Endodermal cell (in vitro differentiated cells): ENCODE measurements around the gene MERTK. TPM values are rescaled to one million over a fixed set of nuclear protein-coding genes. Genes with fewer than 3 reads are reported as not detected.

Experiments
- DNase-seq: peaks from one replicate; pipeline ENCODE4 v3.0.0-alpha.2; 2017
- H3K27ac ChIP-seq: 2 replicates; pipeline ENCODE4 v1.5.1; 2013; ENCODE audit warnings: mild to moderate bottlenecking, low read depth, low read length, moderate library complexity
- H3K27me3 ChIP-seq: 2 replicates; pipeline ENCODE4 v1.6.1; 2013; ENCODE audit warnings: mild to moderate bottlenecking, low read length, moderate library complexity; ENCODE audit not compliant: insufficient read depth, control insufficient read depth, poor library complexity, severe bottlenecking
- H3K36me3 ChIP-seq: 2 replicates; pipeline ENCODE4 v1.7.0; 2013; ENCODE audit warnings: mild to moderate bottlenecking, low read length, moderate library complexity; ENCODE audit not compliant: control insufficient read depth, insufficient read depth
- H3K4me1 ChIP-seq: one replicate; pipeline ENCODE4 v1.7.0; 2013; ENCODE audit warnings: low read length; ENCODE audit not compliant: control insufficient read depth, insufficient read depth
- H3K4me3 ChIP-seq: 2 replicates; pipeline ENCODE4 v1.5.1; 2013; ENCODE audit warnings: mild to moderate bottlenecking, low read length, moderate library complexity
- H3K9ac ChIP-seq: 2 replicates; pipeline ENCODE4 v1.6.1; 2013; ENCODE audit warnings: mild to moderate bottlenecking, low read length, moderate library complexity; ENCODE audit not compliant: poor library complexity, severe bottlenecking; ENCODE audit errors: extremely low read depth
- H3K9me3 ChIP-seq: 2 replicates; pipeline ENCODE4 v1.6.1; 2013; ENCODE audit warnings: mild to moderate bottlenecking, low read length, moderate library complexity; ENCODE audit not compliant: control insufficient read depth
- H3K27ac Mint-ChIP-seq: 2 replicates; pipeline ENCODE4 v1.8.0; 2020; ENCODE audit warnings: mixed read lengths
- H3K27me3 Mint-ChIP-seq: 2 replicates; pipeline ENCODE4 v1.8.0; 2021; ENCODE audit warnings: mild to moderate bottlenecking, mixed read lengths; ENCODE audit not compliant: insufficient read depth
- H3K36me3 Mint-ChIP-seq: 2 replicates; pipeline ENCODE4 v1.8.0; 2020; ENCODE audit warnings: low read depth, mixed read lengths
- H3K4me1 Mint-ChIP-seq: 2 replicates; pipeline ENCODE4 v1.8.0; 2020; ENCODE audit warnings: mixed read lengths
- H3K4me3 Mint-ChIP-seq: 2 replicates; pipeline ENCODE4 v1.8.0; 2020; ENCODE audit warnings: mild to moderate bottlenecking, moderate library complexity, mixed read lengths
- H3K9me3 Mint-ChIP-seq: 2 replicates; pipeline ENCODE4 v1.8.0; 2020; ENCODE audit warnings: mild to moderate bottlenecking, mixed read lengths
- WGBS, 2 experiments: methylation state at CpG; one replicate each; pipeline versions ENCODE4 v1.1.5 to v1.1.7; 2013; ENCODE audit warnings: missing lambda C conversion rate in 2 of 2, mixed read lengths in 1 of 2; ENCODE audit not compliant: insufficient coverage in 1 of 2, insufficient read length in 1 of 2; 5-methylcytosine and 5-hydroxymethylcytosine counted together
- total RNA-seq, 2 donors: library from RNA; stranded (reverse); fragmentation: NEBNext Ultra II Directional in 1 of 2; extraction: Animal tissue kit (Norgen Biotek cat#: 25700) in 1 of 2; gene quantifications; 2 replicates in 1 of 2; 3 replicates in 1 of 2; pipeline ENCODE4 v1.2.1, GENCODE V29; 2021
- TF ChIP-seq, protein P1 (sequence below): fragments of 200-600 bp; sonication (generic); conservative IDR thresholded peaks from 2 replicates; pipeline ENCODE4 v1.5.0; 2021; ENCODE audit warnings: antibody characterized with exemption, mild to moderate bottlenecking

MERTK gene
- total RNA-seq, 2 donors from 2014 or later = 22.3 to 36.6 TPM

DNA sequence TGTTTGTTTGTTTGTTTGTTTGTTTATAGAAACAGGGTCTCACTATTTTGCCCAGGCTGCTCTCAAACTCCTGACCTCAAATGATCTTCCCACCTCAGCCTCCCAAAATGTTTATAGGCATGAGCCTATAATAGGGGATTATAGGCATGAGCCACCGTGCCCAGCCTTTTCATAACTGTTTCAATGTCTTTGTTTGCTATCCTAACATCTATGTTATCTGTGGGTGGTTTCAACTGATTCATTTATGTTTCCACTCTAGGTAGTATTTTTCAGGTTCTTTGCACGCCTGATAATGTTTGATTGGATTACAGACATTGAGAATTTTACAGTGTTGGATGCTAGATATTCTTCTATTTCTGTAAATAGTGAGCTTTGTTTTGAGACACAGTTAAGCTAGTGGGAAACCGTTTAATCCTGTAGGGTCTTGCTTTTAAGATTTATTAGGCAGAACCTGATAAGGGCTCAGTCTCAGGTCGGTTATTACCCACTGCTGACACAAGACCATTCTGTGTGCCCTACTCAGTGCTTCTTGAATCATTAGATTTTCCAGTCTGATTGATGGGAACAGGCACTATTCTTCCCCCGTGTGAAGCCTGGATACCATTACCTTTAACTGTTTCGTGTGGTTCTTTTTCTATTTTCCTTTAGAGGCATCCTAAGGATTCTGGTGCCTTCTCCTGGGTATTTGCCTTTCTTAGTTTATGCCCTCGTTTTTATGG lies 80.2 kb downstream of the MERTK start:
- no peak overlapping the region for H3K4me3 ChIP-seq
- Mint-ChIP-seq H3K27me3 (no peaks in the 10 kb centered on the region), H3K9me3 (peaks cover 13% of the 10 kb centered on the region), H3K4me3 (no peak overlapping the region), H3K4me1 (peaks cover 12% of the 10 kb centered on the region), H3K36me3 (peaks cover 72% of the 10 kb centered on the region), H3K27ac (no peak overlapping the region)
- TF ChIP-seq, protein P1, sequence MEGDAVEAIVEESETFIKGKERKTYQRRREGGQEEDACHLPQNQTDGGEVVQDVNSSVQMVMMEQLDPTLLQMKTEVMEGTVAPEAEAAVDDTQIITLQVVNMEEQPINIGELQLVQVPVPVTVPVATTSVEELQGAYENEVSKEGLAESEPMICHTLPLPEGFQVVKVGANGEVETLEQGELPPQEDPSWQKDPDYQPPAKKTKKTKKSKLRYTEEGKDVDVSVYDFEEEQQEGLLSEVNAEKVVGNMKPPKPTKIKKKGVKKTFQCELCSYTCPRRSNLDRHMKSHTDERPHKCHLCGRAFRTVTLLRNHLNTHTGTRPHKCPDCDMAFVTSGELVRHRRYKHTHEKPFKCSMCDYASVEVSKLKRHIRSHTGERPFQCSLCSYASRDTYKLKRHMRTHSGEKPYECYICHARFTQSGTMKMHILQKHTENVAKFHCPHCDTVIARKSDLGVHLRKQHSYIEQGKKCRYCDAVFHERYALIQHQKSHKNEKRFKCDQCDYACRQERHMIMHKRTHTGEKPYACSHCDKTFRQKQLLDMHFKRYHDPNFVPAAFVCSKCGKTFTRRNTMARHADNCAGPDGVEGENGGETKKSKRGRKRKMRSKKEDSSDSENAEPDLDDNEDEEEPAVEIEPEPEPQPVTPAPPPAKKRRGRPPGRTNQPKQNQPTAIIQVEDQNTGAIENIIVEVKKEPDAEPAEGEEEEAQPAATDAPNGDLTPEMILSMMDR = no peak
- no peak overlapping the region for H3K9ac ChIP-seq
- peaks cover 27% of the 10 kb centered on the region for H3K9me3 ChIP-seq
- WGBS, 2 experiments = 92 to 93% methylated on average over 6 of the region's 7 CpGs
- H3K4me1 ChIP-seq = no peaks in the 10 kb centered on the region
- no peak overlapping the region for H3K27ac ChIP-seq
- H3K36me3 ChIP-seq = peaks cover 80% of the 10 kb centered on the region
- DNase-seq = no peak
- no peaks in the 10 kb centered on the region for H3K27me3 ChIP-seq

DNA sequence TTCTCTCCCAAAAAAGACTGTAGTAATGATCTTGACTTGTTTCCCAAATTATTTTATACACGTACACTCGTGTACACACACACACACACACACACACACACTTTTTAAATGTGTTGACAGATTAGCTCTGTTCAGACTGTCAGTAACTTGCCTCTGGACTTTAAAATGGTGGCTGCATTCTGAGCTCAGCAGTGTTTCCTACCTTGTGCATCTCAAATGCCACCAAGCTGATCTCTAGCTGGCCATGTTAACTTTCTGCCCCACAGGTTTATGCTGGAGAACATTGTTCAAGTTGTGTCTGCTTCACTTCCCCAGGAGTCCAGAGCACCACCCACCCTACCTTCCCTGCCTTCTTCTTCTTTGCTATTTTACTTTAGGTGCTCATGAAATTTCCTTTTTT lies 83.3 kb downstream of the MERTK start:
- TF ChIP-seq, protein P1 = no peak
- DNase-seq = no peak
- H3K9me3 Mint-ChIP-seq = peaks cover 10% of the 10 kb centered on the region
- WGBS, 2 experiments = 93 to 100% methylated on average over 2 of the region's 2 CpGs
- H3K4me1 Mint-ChIP-seq = peaks cover 11% of the 10 kb centered on the region
- H3K27me3 Mint-ChIP-seq = no peaks in the 10 kb centered on the region
- Histone ChIP-seq H3K9ac (no peak overlapping the region), H3K4me3 (no peak overlapping the region), H3K4me1 (no peaks in the 10 kb centered on the region), H3K36me3 (peaks cover 90% of the 10 kb centered on the region), H3K27ac (no peak overlapping the region), H3K27me3 (no peaks in the 10 kb centered on the region), H3K9me3 (peaks cover 13% of the 10 kb centered on the region)
- no peak overlapping the region for H3K27ac Mint-ChIP-seq
- no peak overlapping the region for H3K4me3 Mint-ChIP-seq
- peaks cover 79% of the 10 kb centered on the region for H3K36me3 Mint-ChIP-seq

DNA sequence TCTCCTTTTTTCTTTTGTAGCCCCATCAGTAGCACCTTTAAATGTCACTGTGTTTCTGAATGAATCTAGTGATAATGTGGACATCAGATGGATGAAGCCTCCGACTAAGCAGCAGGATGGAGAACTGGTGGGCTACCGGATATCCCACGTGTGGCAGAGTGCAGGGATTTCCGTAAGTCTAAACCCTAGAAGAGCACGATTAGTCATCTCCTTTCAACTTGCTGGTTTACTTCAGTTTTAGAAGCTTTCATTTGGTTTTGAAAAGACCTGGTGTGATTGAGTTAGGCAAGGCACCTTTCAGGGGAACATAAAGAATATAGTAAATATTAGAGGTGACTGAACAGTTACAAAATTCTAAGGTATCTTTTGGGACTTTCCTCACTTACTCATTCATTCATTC lies 84.4 kb downstream of the MERTK start:
- Histone ChIP-seq H3K9me3 (peaks cover 1% of the 10 kb centered on the region), H3K27me3 (no peaks in the 10 kb centered on the region), H3K36me3 (peaks cover 90% of the 10 kb centered on the region), H3K27ac (no peak overlapping the region), H3K9ac (no peak overlapping the region), H3K4me1 (no peaks in the 10 kb centered on the region), H3K4me3 (no peak overlapping the region)
- no peak for DNase-seq
- 96% methylated on average over 5 of the region's 5 CpGs for WGBS, 2 experiments
- TF ChIP-seq, protein P1 = no peak
- no peak overlapping the region for H3K4me3 Mint-ChIP-seq
- no peaks in the 10 kb centered on the region for H3K9me3 Mint-ChIP-seq
- H3K36me3 Mint-ChIP-seq = peaks cover 79% of the 10 kb centered on the region
- no peak overlapping the region for H3K27ac Mint-ChIP-seq
- H3K27me3 Mint-ChIP-seq = no peaks in the 10 kb centered on the region
- H3K4me1 Mint-ChIP-seq = peaks cover 11% of the 10 kb centered on the region
